BLaER1 treated with 17β-estradiol and CSF1 and Interleukin-3, amounts not matched to agents 10 nM and 100 nM (cell line): Measurements from ENCODE around the gene ZC3H15.
A peak's percentile ranks its signal among the peaks of the same experiment; 100 is the strongest.

Experiments used
- H3K27ac ChIP-seq, 11 experiments: shearing (Covaris generic); formaldehyde crosslinking; 2 replicates each; pipeline ENCODE4 v1.8.1; 2022
- H3K27me3 ChIP-seq, 11 experiments: shearing (Covaris generic); formaldehyde crosslinking; 2 replicates each; pipeline ENCODE4 v1.8.1; 2022
- H3K36me3 ChIP-seq, 11 experiments: shearing (Covaris generic); formaldehyde crosslinking; 2 replicates each; pipeline ENCODE4 v1.8.1; 2022
- H3K4me1 ChIP-seq, 10 experiments: shearing (Covaris generic); formaldehyde crosslinking; 2 replicates each; pipeline ENCODE4 v1.8.1; 2022
- H3K4me2 ChIP-seq, 11 experiments: shearing (Covaris generic); formaldehyde crosslinking; 2 replicates each; pipeline ENCODE4 v1.8.1; 2022
- H3K4me3 ChIP-seq, 10 experiments: shearing (Covaris generic); formaldehyde crosslinking; 2 replicates each; pipeline ENCODE4 v1.8.1; 2022
- H3K9ac ChIP-seq, 11 experiments: shearing (Covaris generic); formaldehyde crosslinking; 2 replicates each; pipeline ENCODE4 v1.8.1; 2022
- H3K9me3 ChIP-seq, 11 experiments: shearing (Covaris generic); formaldehyde crosslinking; replicated peaks in 1 of 11; 2 replicates each; pipeline ENCODE4 v1.8.1; 2022
- H4K20me1 ChIP-seq, 11 experiments: shearing (Covaris generic); formaldehyde crosslinking; 2 replicates each; pipeline ENCODE4 v1.8.1; 2022
- Cebpa-rat ChIP-seq, 11 experiments: shearing (Covaris generic); IDR thresholded peaks; 2 replicates each; pipeline ENCODE4 v1.8.1; 2022

ZC3H15 gene

DNA sequence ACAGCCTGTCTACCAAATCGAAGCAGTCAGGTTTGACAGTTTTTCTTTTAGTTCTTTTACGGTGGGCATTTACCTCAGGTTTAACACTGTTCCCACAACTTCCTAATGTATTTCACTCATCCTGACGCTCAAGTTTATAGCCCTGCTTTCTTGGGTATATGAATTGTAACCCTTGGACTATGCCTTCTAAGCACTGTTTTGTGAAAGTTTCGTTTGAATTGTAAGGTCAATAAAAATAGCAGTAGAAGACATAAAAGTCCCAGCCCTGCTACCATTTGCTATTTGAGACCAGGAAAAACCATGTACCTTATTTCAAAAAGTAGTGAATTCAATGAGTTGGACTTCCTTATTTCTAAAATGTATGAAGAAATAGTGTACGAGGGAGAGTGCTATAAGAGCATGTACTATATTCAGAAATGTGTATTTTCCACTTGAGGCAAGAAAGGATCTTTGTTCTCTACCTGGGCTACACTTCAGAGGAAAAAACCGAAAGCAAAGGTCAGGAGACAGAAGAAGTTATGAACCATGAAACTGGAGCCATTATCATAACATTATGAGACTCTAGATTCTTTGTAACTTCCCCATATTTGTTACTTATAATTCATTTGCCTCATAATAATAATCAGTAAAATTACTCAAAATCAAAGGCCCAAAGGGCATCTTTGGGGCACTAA, 1.9 kb upstream of the ZC3H15 start:
- Histone ChIP-seq H4K20me1 (peaks cover 14 to 29% (median 24%) of the 10 kb centered on the region in 11 experiments; a peak in 21 of 22 replicates), H3K36me3 (peaks cover 0 to 11% (median 0%) of the 10 kb centered on the region in 11 experiments; a peak in 9 of 22 replicates), H3K27me3 (no peaks in the 10 kb centered on the region), H3K9ac (no peak overlapping the region), H3K4me3 (peak overlapping the region; percentile 80 to 96 (median 89); a peak in 12 of 20 replicates), H3K4me1 (peaks cover 20 to 40% (median 34%) of the 10 kb centered on the region in 10 experiments), H3K27ac (peak overlapping the region in 3 of 11 experiments; percentile 32 to 95 (median 40); a peak in 3 of 22 replicates), H3K9me3 (no peaks in the 10 kb centered on the region), H3K4me2 (peak overlapping the region; percentile 78 to 95 (median 87))
- no peak for TF ChIP-seq Cebpa-rat (IDR thresholded peaks at IDR 0.05)

DNA sequence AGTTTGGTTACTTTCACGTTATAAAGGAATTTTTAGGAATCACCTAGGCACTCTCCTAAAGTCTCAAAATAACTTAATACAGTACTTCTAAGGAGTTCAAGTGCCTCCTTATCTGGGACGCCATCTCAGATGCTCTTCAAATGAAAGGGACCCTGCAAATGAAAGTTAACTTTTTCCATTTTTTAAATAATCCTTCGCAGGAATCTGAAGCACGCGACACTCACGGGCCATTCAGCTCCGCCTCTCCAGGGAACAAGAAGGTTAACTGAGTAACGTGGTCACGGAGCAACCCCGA, 537 bp upstream of the ZC3H15 start:
- Histone ChIP-seq H3K27me3 (no peaks in the 10 kb centered on the region), H3K4me3 (peak overlapping the region; percentile 80 to 96 (median 89)), H3K9ac (peak overlapping the region; percentile 84 to 99 (median 94)), H3K4me1 (peaks cover 26 to 51% (median 43%) of the 10 kb centered on the region in 10 experiments), H3K36me3 (peaks cover 0 to 24% (median 12%) of the 10 kb centered on the region in 11 experiments; a peak in 18 of 22 replicates), H3K4me2 (peak overlapping the region; percentile 78 to 95 (median 87)), H3K9me3 (no peaks in the 10 kb centered on the region), H4K20me1 (peaks cover 27 to 42% (median 37%) of the 10 kb centered on the region in 11 experiments; a peak in 21 of 22 replicates), H3K27ac (peak overlapping the region; percentile 89 to 99 (median 95))
- no peak for TF ChIP-seq Cebpa-rat (IDR thresholded peaks at IDR 0.05)

DNA sequence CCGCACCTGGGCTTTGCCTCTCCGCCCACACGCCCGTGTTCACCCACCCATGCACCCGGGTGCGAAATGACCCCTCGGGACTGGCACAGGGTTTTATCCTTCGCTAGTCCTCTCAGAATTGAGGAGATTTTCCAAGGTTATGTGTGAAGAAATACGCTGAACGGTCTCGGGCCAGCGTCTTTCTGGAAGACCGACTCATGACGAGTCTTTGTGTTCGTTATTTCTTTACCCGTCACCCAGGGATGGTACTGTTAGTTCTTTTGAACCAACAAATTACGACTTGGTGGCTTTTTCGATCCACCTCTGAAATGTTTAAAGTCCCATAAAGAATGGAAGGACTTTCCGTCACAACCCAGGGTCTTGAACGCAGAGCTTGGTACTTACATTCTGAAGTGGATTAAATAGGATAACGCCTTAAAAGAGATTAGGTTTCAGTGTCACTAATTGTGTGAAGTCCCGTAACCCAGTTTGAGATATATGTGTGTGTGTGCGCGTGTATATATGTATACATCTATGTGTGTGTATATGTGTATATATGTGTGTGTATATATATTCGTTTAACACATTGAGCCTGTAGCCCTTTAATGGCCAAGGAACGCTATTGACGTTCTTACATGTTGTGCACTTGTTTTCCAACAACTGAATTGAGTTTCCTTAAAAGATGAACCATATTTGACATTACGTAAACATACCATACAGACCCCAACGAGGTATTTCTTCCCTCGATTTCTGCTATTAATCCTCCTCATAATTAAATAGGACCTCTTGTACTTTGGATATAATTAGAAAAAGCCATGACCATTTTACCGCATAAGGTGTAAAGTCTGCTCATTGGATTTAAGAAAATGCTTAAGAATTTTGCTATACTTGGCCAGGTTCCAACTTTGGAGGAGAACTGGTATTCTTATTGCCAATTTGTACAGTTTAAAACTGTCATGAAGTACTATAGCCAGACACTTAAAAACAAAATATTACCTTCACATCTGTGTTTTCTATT, 889 bp downstream of the ZC3H15 start:
- H3K27ac ChIP-seq: peak overlapping the region; percentile 89 to 99 (median 95)
- H3K27me3 ChIP-seq: no peaks in the 10 kb centered on the region
- TF ChIP-seq Cebpa-rat (IDR thresholded peaks at IDR 0.05): no peak
- peaks cover 0 to 38% (median 24%) of the 10 kb centered on the region in 11 experiments; a peak in 18 of 22 replicates for H3K36me3 ChIP-seq
- peaks cover 28 to 66% (median 49%) of the 10 kb centered on the region in 10 experiments for H3K4me1 ChIP-seq
- peak overlapping the region; percentile 84 to 99 (median 94) for H3K9ac ChIP-seq
- H3K4me2 ChIP-seq: peak overlapping the region; percentile 71 to 96 (median 83)
- peak overlapping the region; percentile 80 to 96 (median 89) for H3K4me3 ChIP-seq
- peaks cover 41 to 57% (median 52%) of the 10 kb centered on the region in 11 experiments; a peak in 21 of 22 replicates for H4K20me1 ChIP-seq
- H3K9me3 ChIP-seq: no peaks in the 10 kb centered on the region

DNA sequence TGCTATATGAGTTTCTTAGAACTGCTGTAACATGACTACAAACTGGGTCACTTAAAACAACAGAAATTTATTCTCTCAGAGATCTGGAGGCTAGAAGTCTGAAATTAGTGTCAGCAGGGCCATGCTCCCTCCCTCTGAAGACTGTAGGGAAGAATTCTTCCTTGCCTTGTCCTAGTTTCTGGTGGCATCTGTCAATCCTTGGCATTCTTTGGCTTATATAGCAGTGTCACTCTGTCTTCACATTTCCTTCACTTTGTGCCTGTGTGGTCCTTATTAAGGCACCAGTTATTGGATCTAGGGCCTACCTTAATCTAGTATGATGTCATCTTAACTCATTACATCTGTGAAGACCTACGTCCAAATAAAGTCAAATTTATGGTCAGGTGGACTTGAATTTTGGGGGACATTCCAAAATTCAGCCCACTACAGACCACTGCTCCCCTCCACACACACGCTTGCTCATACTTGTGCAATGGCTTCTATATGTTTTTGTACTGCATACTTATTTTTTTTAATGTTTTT, 7.6 kb downstream of the ZC3H15 start:
- no peak overlapping the region for H3K27ac ChIP-seq
- H4K20me1 ChIP-seq: peaks cover 93 to 100% (median 100%) of the 10 kb centered on the region in 11 experiments; a peak in 21 of 22 replicates
- no peak for TF ChIP-seq Cebpa-rat (IDR thresholded peaks at IDR 0.05)
- peaks cover 10 to 42% (median 21%) of the 10 kb centered on the region in 10 experiments for H3K4me1 ChIP-seq
- peaks cover 46 to 97% (median 78%) of the 10 kb centered on the region in 11 experiments for H3K36me3 ChIP-seq
- H3K9me3 ChIP-seq: no peaks in the 10 kb centered on the region
- H3K9ac ChIP-seq: peak overlapping the region in 1 of 11 experiments; percentile 35; a peak in 1 of 22 replicates
- H3K4me3 ChIP-seq: no peak overlapping the region
- H3K4me2 ChIP-seq: no peak overlapping the region
- no peaks in the 10 kb centered on the region for H3K27me3 ChIP-seq

DNA sequence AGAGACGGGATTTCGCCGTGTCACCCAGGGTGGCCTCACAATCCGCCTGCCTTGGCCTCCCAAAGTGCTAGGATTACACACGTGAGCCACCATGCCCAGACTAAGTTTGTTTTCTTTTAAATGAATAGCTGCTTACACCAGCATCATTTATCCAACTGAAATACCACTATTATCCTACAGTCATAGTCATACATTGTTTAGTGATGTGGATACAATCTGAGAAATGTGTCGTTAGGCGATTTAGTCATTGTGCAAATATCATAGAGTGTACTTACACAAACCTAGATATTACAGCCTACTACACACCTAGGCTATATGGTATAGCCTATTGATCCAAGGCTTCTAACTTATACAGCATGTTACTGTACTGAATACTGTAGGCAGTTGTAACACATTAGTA, 10.3 kb downstream of the ZC3H15 start:
- H3K27me3 ChIP-seq: no peaks in the 10 kb centered on the region
- TF ChIP-seq Cebpa-rat (IDR thresholded peaks at IDR 0.05): no peak
- peaks cover 86 to 100% (median 98%) of the 10 kb centered on the region in 11 experiments; a peak in 21 of 22 replicates for H4K20me1 ChIP-seq
- H3K27ac ChIP-seq: no peak overlapping the region
- no peaks in the 10 kb centered on the region for H3K9me3 ChIP-seq
- peaks cover 73 to 97% (median 88%) of the 10 kb centered on the region in 11 experiments for H3K36me3 ChIP-seq
- H3K9ac ChIP-seq: no peak overlapping the region
- no peak overlapping the region for H3K4me2 ChIP-seq
- peaks cover 0 to 16% (median 0%) of the 10 kb centered on the region in 10 experiments; a peak in 4 of 20 replicates for H3K4me1 ChIP-seq
- no peak overlapping the region for H3K4me3 ChIP-seq

DNA sequence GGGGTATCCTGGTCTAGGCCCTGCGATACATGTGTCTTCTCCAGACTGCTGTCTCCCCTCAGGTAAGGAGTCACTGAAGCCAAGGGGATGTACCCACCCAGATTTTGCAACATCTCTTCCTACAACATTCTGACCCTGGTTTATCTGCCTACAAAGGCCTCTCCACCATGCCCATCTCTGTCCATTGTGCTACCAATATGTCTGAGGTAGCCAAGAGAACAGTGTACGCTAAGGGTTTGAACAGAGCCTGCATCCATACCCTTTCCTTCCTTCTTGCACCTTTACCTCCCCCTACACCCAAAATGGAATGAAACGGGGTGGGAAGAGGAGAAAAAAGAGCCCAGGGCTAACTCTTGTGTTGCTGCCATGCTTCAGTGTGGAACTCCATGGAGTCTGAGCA, 11.9 kb downstream of the ZC3H15 start:
- H3K36me3 ChIP-seq: peaks cover 86 to 100% (median 94%) of the 10 kb centered on the region in 11 experiments

DNA sequence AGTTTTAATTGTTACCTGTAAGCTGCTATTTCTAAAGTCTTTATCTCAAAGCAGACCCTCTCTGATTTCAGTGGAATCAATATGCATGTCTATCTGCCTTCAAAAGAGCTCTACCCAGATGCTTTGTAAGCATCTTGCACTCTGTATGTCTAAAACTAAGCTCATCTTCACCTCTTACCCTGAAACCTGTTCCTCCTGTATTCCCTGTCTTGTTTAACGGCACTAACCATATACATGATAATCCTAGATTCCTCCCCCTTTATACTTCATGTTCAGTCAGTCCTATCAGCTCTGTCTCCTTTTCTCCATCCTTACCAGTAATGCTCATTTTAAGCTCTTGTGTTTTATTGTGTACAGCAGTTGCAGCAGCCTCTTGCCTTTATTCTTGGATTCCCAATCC, 12.8 kb downstream of the ZC3H15 start:
- Histone ChIP-seq H3K4me2 (no peak overlapping the region), H3K9ac (no peak overlapping the region), H3K36me3 (peaks cover 87 to 100% (median 94%) of the 10 kb centered on the region in 11 experiments), H4K20me1 (peaks cover 77 to 99% (median 96%) of the 10 kb centered on the region in 11 experiments; a peak in 21 of 22 replicates), H3K9me3 (no peaks in the 10 kb centered on the region), H3K4me1 (no peaks in the 10 kb centered on the region), H3K4me3 (no peak overlapping the region), H3K27me3 (no peaks in the 10 kb centered on the region), H3K27ac (no peak overlapping the region)
- TF ChIP-seq Cebpa-rat (IDR thresholded peaks at IDR 0.05): no peak

More for the DNA sequence above, 11.9 kb downstream of the ZC3H15 start:
- no peak for TF ChIP-seq Cebpa-rat (IDR thresholded peaks at IDR 0.05)
- Histone ChIP-seq H3K4me2 (no peak overlapping the region), H3K9ac (no peak overlapping the region), H3K4me3 (no peak overlapping the region), H3K4me1 (0 out of 20 replicates have a peak, but pooled peaks cover 0 to 3% (median 0%) of the 10 kb centered on the region in 10 experiments), H4K20me1 (peaks cover 78 to 99% (median 96%) of the 10 kb centered on the region in 11 experiments; a peak in 21 of 22 replicates), H3K9me3 (no peaks in the 10 kb centered on the region), H3K27me3 (no peaks in the 10 kb centered on the region), H3K27ac (no peak overlapping the region)

DNA sequence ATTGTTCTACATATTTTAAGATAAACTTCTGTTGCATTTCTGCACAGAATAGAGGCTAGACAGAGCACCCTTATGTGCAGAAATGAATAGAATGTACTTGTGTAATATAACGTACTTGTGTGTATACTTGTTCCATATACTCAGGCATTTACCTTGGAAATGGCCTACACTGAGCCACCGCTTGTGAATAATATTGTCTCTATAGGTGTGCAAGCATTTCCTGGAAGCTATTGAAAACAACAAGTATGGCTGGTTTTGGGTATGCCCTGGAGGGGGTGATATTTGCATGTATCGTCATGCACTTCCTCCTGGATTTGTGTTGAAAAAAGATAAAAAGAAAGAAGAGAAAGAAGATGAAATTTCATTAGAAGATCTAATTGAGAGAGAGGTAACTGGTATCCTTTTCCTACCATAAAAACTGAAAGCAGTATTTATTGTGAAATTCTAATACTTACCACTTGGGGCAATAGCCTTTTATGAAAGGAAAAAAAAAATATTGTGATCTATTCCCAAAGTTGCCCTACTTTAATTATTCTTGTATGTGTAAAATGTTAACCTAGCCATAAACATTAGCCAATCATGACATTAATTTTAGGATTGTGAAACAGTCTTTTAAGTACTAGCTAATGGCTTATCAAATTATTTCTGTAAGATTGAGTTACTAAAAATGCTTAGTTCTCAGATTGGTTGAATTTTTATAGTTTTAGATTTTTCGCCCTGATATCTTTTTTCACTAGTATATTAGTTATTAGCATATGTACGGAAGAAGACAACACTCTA, 18.0 kb downstream of the ZC3H15 start:
- no peaks in the 10 kb centered on the region for H3K9me3 ChIP-seq
- H4K20me1 ChIP-seq: peaks cover 30 to 85% (median 60%) of the 10 kb centered on the region in 11 experiments; a peak in 21 of 22 replicates
- H3K27me3 ChIP-seq: no peaks in the 10 kb centered on the region
- no peak overlapping the region for H3K4me3 ChIP-seq
- H3K27ac ChIP-seq: no peak overlapping the region
- H3K4me1 ChIP-seq: no peaks in the 10 kb centered on the region
- peaks cover 89 to 100% (median 98%) of the 10 kb centered on the region in 11 experiments for H3K36me3 ChIP-seq
- H3K4me2 ChIP-seq: no peak overlapping the region
- no peak for TF ChIP-seq Cebpa-rat (IDR thresholded peaks at IDR 0.05)
- H3K9ac ChIP-seq: no peak overlapping the region
